Tibial nerve (tissue), 4 donors: ENCODE measurements around the gene ATP6V0B. TPM values are rescaled to one million over a fixed set of nuclear protein-coding genes. Genes with fewer than 3 reads are reported as not detected.

Experiments
- DNase-seq, 2 donors: peaks; one replicate each; pipeline ENCODE4 v3.0.0-alpha.2; 2019; ENCODE audit warnings: low spot score in 2 of 2
- H3K27ac ChIP-seq, 4 donors: fragments of 200-600 bp; sonication (generic) in 3 of 4; one replicate each; pipeline ENCODE4 v1.5.1; 2017 to 2019; ENCODE audit warnings: mild to moderate bottlenecking in 1 of 4
- H3K27me3 ChIP-seq, 2 donors: fragments of 200-600 bp; sonication (generic) in 1 of 2; one replicate each; pipeline versions ENCODE4 v1.5.1 to v1.6.0; 2017 to 2019
- H3K36me3 ChIP-seq, 3 donors: fragments of 200-600 bp; sonication (generic); one replicate each; pipeline ENCODE4 v1.5.1; 2018 to 2019
- H3K4me1 ChIP-seq, 4 donors: fragments of 200-600 bp; sonication (generic) in 3 of 4; one replicate each; pipeline ENCODE4 v1.5.1; 2017 to 2019
- H3K4me3 ChIP-seq, 4 donors: fragments of 200-600 bp; sonication (generic) in 3 of 4; one replicate each; pipeline ENCODE4 v1.5.1; 2017 to 2019; ENCODE audit warnings: mild to moderate bottlenecking in 1 of 4, moderate library complexity in 1 of 4
- H3K9me3 ChIP-seq, 4 donors: fragments of 200-600 bp; sonication (generic) in 3 of 4; one replicate each; pipeline ENCODE4 v1.5.1; 2017 to 2019
- EP300 ChIP-seq, 2 donors: sonication (generic); formaldehyde crosslinking; IDR thresholded peaks; one replicate each; pipeline ENCODE4 v1.6.1; 2017; ENCODE audit warnings: antibody characterized with exemption in 2 of 2, mild to moderate bottlenecking in 1 of 2
- POLR2A ChIP-seq, 2 donors: fragments of 450-650 bp; IDR thresholded peaks; one replicate each; pipeline ENCODE4 v1.6.1; 2017; ENCODE audit warnings: antibody characterized with exemption in 2 of 2, mild to moderate bottlenecking in 2 of 2, moderate library complexity in 2 of 2
- WGBS, 2 donors: methylation state at CpG; one replicate each; pipeline ENCODE4 v1.1.5; 2018; 5-methylcytosine and 5-hydroxymethylcytosine counted together
- total RNA-seq, 4 donors: library from RNA; depleted of rRNA; stranded (reverse); fragments of >200 nt; gene quantifications; one replicate each; pipeline ENCODE4 v1.1.0, GENCODE V29; 2016
- TF ChIP-seq, protein P1 (sequence below), 5 experiments: fragments of 200-600 bp in 3 of 5; fragments of 450-650 bp in 2 of 5; sonication (generic) in 3 of 5; IDR thresholded peaks; one replicate each; pipeline ENCODE4 v1.5.1; 2016 to 2019; ENCODE audit warnings: antibody characterized with exemption in 5 of 5, mild to moderate bottlenecking in 3 of 5, moderate library complexity in 2 of 5

ATP6V0B gene
- total RNA-seq, 4 donors from 2014 or later, result 101 to 132 (median 113) TPM

GRCh38 chr1:44016041-44016889, 41.5 kb downstream of the ATP6V0B start:
- DNase-seq, result no peak
- H3K36me3 ChIP-seq, result peaks cover 0 to 3% (median 0%) of the 10 kb centered on the region in 3 donors
- WGBS, 2 donors, result 60 to 64% methylated on average over 18 of the region's 20 CpGs
- no peak overlapping the region for H3K4me3 ChIP-seq
- TF ChIP-seq, protein P1, sequence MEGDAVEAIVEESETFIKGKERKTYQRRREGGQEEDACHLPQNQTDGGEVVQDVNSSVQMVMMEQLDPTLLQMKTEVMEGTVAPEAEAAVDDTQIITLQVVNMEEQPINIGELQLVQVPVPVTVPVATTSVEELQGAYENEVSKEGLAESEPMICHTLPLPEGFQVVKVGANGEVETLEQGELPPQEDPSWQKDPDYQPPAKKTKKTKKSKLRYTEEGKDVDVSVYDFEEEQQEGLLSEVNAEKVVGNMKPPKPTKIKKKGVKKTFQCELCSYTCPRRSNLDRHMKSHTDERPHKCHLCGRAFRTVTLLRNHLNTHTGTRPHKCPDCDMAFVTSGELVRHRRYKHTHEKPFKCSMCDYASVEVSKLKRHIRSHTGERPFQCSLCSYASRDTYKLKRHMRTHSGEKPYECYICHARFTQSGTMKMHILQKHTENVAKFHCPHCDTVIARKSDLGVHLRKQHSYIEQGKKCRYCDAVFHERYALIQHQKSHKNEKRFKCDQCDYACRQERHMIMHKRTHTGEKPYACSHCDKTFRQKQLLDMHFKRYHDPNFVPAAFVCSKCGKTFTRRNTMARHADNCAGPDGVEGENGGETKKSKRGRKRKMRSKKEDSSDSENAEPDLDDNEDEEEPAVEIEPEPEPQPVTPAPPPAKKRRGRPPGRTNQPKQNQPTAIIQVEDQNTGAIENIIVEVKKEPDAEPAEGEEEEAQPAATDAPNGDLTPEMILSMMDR (IDR thresholded peaks at IDR 0.05), result no peak
- no peak for TF ChIP-seq EP300 (IDR thresholded peaks at IDR 0.05)
- TF ChIP-seq POLR2A (IDR thresholded peaks at IDR 0.05), result no peak
- no peaks in the 10 kb centered on the region for H3K27me3 ChIP-seq
- no peak overlapping the region for H3K27ac ChIP-seq
- H3K9me3 ChIP-seq, result no peaks in the 10 kb centered on the region
- H3K4me1 ChIP-seq, result peaks cover 0 to 59% (median 28%) of the 10 kb centered on the region in 4 donors

DNA sequence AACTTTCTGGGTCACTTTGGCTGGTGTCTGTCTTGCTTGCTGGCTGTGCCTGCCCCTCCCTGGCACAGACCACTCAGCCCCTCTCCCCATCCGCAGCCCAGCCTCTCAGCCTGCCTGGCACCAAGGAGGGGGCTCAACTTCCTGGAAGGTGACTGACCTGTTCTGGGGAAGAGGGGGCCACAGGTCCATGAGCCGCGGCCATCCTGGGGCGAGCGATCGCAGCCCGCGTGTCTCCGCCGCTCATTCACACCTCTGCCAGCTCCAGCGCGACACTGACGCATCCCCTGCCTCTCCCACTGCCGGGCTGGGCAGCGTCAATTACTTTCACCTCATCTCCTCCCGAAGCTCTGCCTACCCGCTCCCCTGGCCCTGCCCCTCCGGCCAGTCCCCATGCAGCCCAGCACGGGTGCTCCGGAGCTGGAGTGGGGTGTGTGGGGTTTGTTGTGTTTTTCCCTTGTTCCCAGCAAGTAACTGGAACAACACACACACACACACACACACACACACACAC, 42.2 kb downstream of the ATP6V0B start:
- DNase-seq, result no peak
- Histone ChIP-seq H3K4me3 (no peak overlapping the region), H3K27me3 (no peaks in the 10 kb centered on the region), H3K27ac (no peak overlapping the region), H3K36me3 (peaks cover 0 to 5% (median 0%) of the 10 kb centered on the region in 3 donors), H3K9me3 (no peaks in the 10 kb centered on the region), H3K4me1 (peaks cover 0 to 52% (median 25%) of the 10 kb centered on the region in 4 donors)
- 76 to 81% methylated on average over 15 to 20 of the region's 20 CpGs for WGBS, 2 donors
- TF ChIP-seq, protein P1 (IDR thresholded peaks at IDR 0.05), result no peak
- TF ChIP-seq EP300 (IDR thresholded peaks at IDR 0.05), result no peak
- no peak for TF ChIP-seq POLR2A (IDR thresholded peaks at IDR 0.05)

- H3K36me3 ChIP-seq, result peaks cover 0 to 18% (median 0%) of the 10 kb centered on the region in 3 donors
- no peaks in the 10 kb centered on the region for H3K9me3 ChIP-seq
- no peak for DNase-seq
- no peak overlapping the region for H3K27ac ChIP-seq
- 50% methylated on average over 11 to 13 of the region's 13 CpGs for whole genome bisulfite sequencing, 2 donors
- H3K27me3 ChIP-seq, result no peaks in the 10 kb centered on the region
- peaks cover 0 to 27% (median 13%) of the 10 kb centered on the region in 4 donors for H3K4me1 ChIP-seq
- no peak overlapping the region for H3K4me3 ChIP-seq
- TF ChIP-seq, protein P1 (IDR thresholded peaks at IDR 0.05), result no peak
- no peak for TF ChIP-seq POLR2A (IDR thresholded peaks at IDR 0.05)
- no peak for TF ChIP-seq EP300 (IDR thresholded peaks at IDR 0.05)
Measured at GRCh38 chr1:44019466-44019948, 44.7 kb downstream of the ATP6V0B start.

DNA sequence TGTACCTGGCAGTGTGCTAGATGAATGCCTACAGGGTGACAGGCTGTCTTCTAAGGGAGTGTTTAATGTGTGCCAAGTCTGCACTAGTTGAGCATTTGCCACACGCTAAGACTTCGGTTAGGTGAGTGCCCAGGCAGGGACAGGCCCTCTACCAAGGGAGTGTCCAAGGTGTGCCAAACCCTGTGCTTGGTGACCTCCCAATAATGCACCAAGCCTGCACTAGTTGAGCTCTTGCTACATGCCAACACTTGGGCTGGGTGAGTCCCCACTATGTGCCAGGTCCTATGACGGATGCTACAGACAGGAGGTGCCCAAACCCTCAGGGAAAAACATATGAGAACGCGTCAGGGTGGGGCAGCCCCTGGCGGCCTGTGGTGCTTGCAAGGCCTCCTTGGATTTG, 45.7 kb downstream of the ATP6V0B start:
- 83 to 95% methylated on average over 4 to 6 of the region's 6 CpGs for WGBS, 2 donors
- Histone ChIP-seq H3K27me3 (no peaks in the 10 kb centered on the region), H3K36me3 (peaks cover 0 to 18% (median 0%) of the 10 kb centered on the region in 3 donors), H3K4me3 (no peak overlapping the region), H3K27ac (no peak overlapping the region), H3K9me3 (no peaks in the 10 kb centered on the region), H3K4me1 (peaks cover 0 to 17% (median 5%) of the 10 kb centered on the region in 4 donors)
- no peak for DNase-seq
- TF ChIP-seq, protein P1 (IDR thresholded peaks at IDR 0.05), result no peak
- no peak for TF ChIP-seq POLR2A (IDR thresholded peaks at IDR 0.05)
- TF ChIP-seq EP300 (IDR thresholded peaks at IDR 0.05), result no peak

- Histone ChIP-seq H3K4me1 (peaks cover 0 to 10% (median 1%) of the 10 kb centered on the region in 4 donors), H3K4me3 (no peak overlapping the region), H3K9me3 (no peaks in the 10 kb centered on the region), H3K27ac (no peak overlapping the region), H3K27me3 (no peaks in the 10 kb centered on the region), H3K36me3 (peaks cover 0 to 18% (median 0%) of the 10 kb centered on the region in 3 donors)
- WGBS, 2 donors, result 70 to 74% methylated on average over 5 to 6 of the region's 8 CpGs
- TF ChIP-seq, protein P1 (IDR thresholded peaks at IDR 0.05), result no peak
- TF ChIP-seq EP300 (IDR thresholded peaks at IDR 0.05), result no peak
- no peak for TF ChIP-seq POLR2A (IDR thresholded peaks at IDR 0.05)
- no peak for DNase-seq
Measured at GRCh38 chr1:44021156-44021555, 46.4 kb downstream of the ATP6V0B start.
